Spleen (tissue), 11 donors: ENCODE results near the gene BDNF. TPM values are rescaled to one million over a fixed set of nuclear protein-coding genes. Genes with fewer than 3 reads are reported as not detected.
"Not testable (repeated sequence)": the region's sequence is repeated elsewhere in the genome, so short reads cannot be mapped to it uniquely, and the experiment has no call there.

Experiments used
- DNase-seq: peaks from one replicate; pipeline ENCODE4 v3.0.0-alpha.2; 2020
- H3K27ac ChIP-seq, 8 donors: fragments of 200-600 bp; sonication (generic) in 7 of 8; 1 replicate in 4 of 8; 2 replicates in 4 of 8; pipeline versions ENCODE4 v1.5.0 to v1.8.0; 2016 to 2021; ENCODE audit warnings: inconsistent platforms in 4 of 8, mild to moderate bottlenecking in 4 of 8, moderate library complexity in 1 of 8
- H3K27me3 ChIP-seq, 7 donors: fragments of 200-600 bp; sonication (generic) in 6 of 7; replicated peaks in 1 of 7; 1 replicate in 4 of 7; 2 replicates in 3 of 7; pipeline versions ENCODE4 v1.5.0 to v1.8.0; 2016 to 2021; ENCODE audit warnings: inconsistent platforms in 3 of 7, mild to moderate bottlenecking in 1 of 7
- H3K36me3 ChIP-seq, 6 donors: fragments of 200-600 bp; sonication (generic) in 5 of 6; 1 replicate in 4 of 6; 2 replicates in 2 of 6; pipeline versions ENCODE4 v1.5.0 to v1.8.0; 2016 to 2021; ENCODE audit warnings: inconsistent platforms in 2 of 6
- H3K4me1 ChIP-seq, 6 donors: fragments of 200-600 bp; sonication (generic) in 5 of 6; 1 replicate in 3 of 6; 2 replicates in 3 of 6; pipeline versions ENCODE4 v1.5.0 to v1.8.0; 2016 to 2021; ENCODE audit warnings: inconsistent platforms in 3 of 6
- H3K4me3 ChIP-seq, 8 donors: fragments of 200-600 bp; sonication (generic) in 7 of 8; 1 replicate in 4 of 8; 2 replicates in 4 of 8; pipeline versions ENCODE4 v1.5.0 to v1.8.0; 2016 to 2021; ENCODE audit warnings: inconsistent platforms in 4 of 8, mild to moderate bottlenecking in 4 of 8, moderate library complexity in 2 of 8
- H3K9me3 ChIP-seq, 8 donors: fragments of 200-600 bp; sonication (generic) in 7 of 8; 1 replicate in 4 of 8; 2 replicates in 4 of 8; pipeline versions ENCODE4 v1.5.0 to v1.8.0; 2016 to 2021; ENCODE audit warnings: inconsistent platforms in 4 of 8
- CTCF ChIP-seq, 11 experiments: fragments of 200-600 bp in 7 of 11; fragments of 450-650 bp in 4 of 11; sonication (generic) in 4 of 11; IDR thresholded peaks in 8 of 11; conservative IDR thresholded peaks in 3 of 11; 1 replicate in 7 of 11; 2 replicates in 4 of 11; pipeline versions ENCODE4 v1.4.0 to v1.8.0; 2016 to 2021; ENCODE audit warnings: antibody characterized with exemption in 11 of 11, inconsistent platforms in 4 of 11, mild to moderate bottlenecking in 1 of 11
- POLR2A ChIP-seq, 3 donors: fragments of 450-650 bp; IDR thresholded peaks; one replicate each; pipeline ENCODE4 v1.5.1; 2017; ENCODE audit warnings: antibody characterized with exemption in 3 of 3, mild to moderate bottlenecking in 1 of 3
- POLR2AphosphoS5 ChIP-seq, 3 donors: sonication (generic); formaldehyde crosslinking; IDR thresholded peaks; one replicate each; pipeline ENCODE4 v1.5.1; 2017; ENCODE audit warnings: antibody characterized with exemption in 3 of 3
- WGBS, 5 donors: extraction: QIAGEN DNeasy Blood & Tissue Kit in 3 of 5; methylation state at CpG; one replicate each; pipeline versions ENCODE4 v1.1.5 to v1.1.7; 2013 to 2018; 5-methylcytosine and 5-hydroxymethylcytosine counted together
- intact Hi-C: fragments of 100-400 bp; cut with DNase I; formaldehyde crosslinking; loops from one replicate; pipeline ENCODE4 v1.15.0; 2023; ENCODE audit warnings: low total_unique reads
- polyA plus RNA-seq, 3 donors: library from polyadenylated mRNA; stranded (reverse); fragments of 200-250 nt; gene quantifications; one replicate each; pipeline ENCODE4 v1.2.1, GENCODE V29; 2013
- total RNA-seq, 7 donors: library from RNA; depleted of rRNA in 3 of 7; stranded (reverse); fragments of >200 nt in 3 of 7; fragmentation: NEBNext Ultra II Directional in 4 of 7; extraction: Animal tissue kit (Norgen Biotek cat#: 25700) in 4 of 7; gene quantifications; one replicate each; pipeline versions ENCODE4 v1.1.0 to v1.2.1, GENCODE V29; 2016 to 2021
- donor health status: healthy with polysubstance abuse.
- donor health status: DM: no; HTN: no; CAD: no; lungs with moderate emphysema.
- donor health status: DM: no; HTN: no; CAD: no.
- donor health status: Bipolar disorder and iron deficiency.
- donor health status: healthy.
- donor health status: DM: no; HTN: no; CAD: no.
- donor health status: DM: yes; HTN: yes; CAD: no.

BDNF gene
- total and polyA plus RNA-seq, 10 donors: 0.02 to 0.29 (median 0.08) TPM; not detected in 2

GRCh38 chr11:27635567-27636037, 64.7 kb downstream of the BDNF start:
- no peak for TF ChIP-seq CTCF (IDR thresholded peaks at IDR 0.05 in 8 of 11, conservative IDR thresholded peaks at IDR 0.05 in 3 of 11)
- no peak for TF ChIP-seq POLR2AphosphoS5 (IDR thresholded peaks at IDR 0.05)
- no peak for TF ChIP-seq POLR2A (IDR thresholded peaks at IDR 0.05)
- H3K4me3 ChIP-seq: no peak overlapping the region
- H3K4me1 ChIP-seq: no peaks in the 10 kb centered on the region
- H3K27ac ChIP-seq: no peak overlapping the region
- no peak for DNase-seq
- intact Hi-C loops: no loop called here
- no peaks in the 10 kb centered on the region for H3K27me3 ChIP-seq
- peaks cover 0 to 16% (median 8%) of the 10 kb centered on the region in 8 donors for H3K9me3 ChIP-seq
- no peaks in the 10 kb centered on the region for H3K36me3 ChIP-seq
- 69 to 94% (median 78%) methylated on average over 1 of the region's 1 CpG for WGBS, 5 donors

GRCh38 chr11:27634776-27635175, 65.5 kb downstream of the BDNF start:
- H3K9me3 ChIP-seq: peaks cover 0 to 16% (median 8%) of the 10 kb centered on the region in 8 donors
- H3K27me3 ChIP-seq, intact Hi-C loops, H3K4me1 ChIP-seq, H3K4me3 ChIP-seq, DNase-seq, H3K27ac ChIP-seq, H3K36me3 ChIP-seq: not testable (repeated sequence)
- WGBS, 5 donors: 65 to 94% (median 83%) methylated on average over 2 of the region's 2 CpGs

- H3K27ac ChIP-seq, DNase-seq, H3K4me3 ChIP-seq, H3K36me3 ChIP-seq, intact Hi-C loops, H3K27me3 ChIP-seq, H3K4me1 ChIP-seq: not testable (repeated sequence)
- 83 to 93% (median 89%) methylated on average over 10 of the region's 10 CpGs for WGBS, 5 donors
- H3K9me3 ChIP-seq: peaks cover 0 to 16% (median 8%) of the 10 kb centered on the region in 8 donors
Observed at GRCh38 chr11:27634282-27634681, 66.0 kb downstream of the BDNF start.

GRCh38 chr11:27629023-27629422, 71.2 kb downstream of the BDNF start:
- not testable (repeated sequence) for H3K4me3 ChIP-seq

GRCh38 chr11:27627979-27628378, 72.3 kb downstream of the BDNF start:
- Histone ChIP-seq H3K27me3 (no peaks in the 10 kb centered on the region), H3K9me3 (no peaks in the 10 kb centered on the region), H3K27ac (no peak overlapping the region), H3K4me1 (no peaks in the 10 kb centered on the region), H3K36me3 (no peaks in the 10 kb centered on the region), H3K4me3 (no peak overlapping the region)
- DNase-seq: no peak
- 64 to 89% (median 86%) methylated on average over 1 of the region's 1 CpG for WGBS, 5 donors
- TF ChIP-seq CTCF (IDR thresholded peaks at IDR 0.05 in 8 of 11, conservative IDR thresholded peaks at IDR 0.05 in 3 of 11): no peak
- TF ChIP-seq POLR2A (IDR thresholded peaks at IDR 0.05): no peak
- no peak for TF ChIP-seq POLR2AphosphoS5 (IDR thresholded peaks at IDR 0.05)
- intact Hi-C loops: no loop called here

More at GRCh38 chr11:27629023-27629422, 71.2 kb downstream of the BDNF start:
- H3K27me3 ChIP-seq, H3K27ac ChIP-seq, H3K9me3 ChIP-seq, H3K4me1 ChIP-seq, DNase-seq, H3K36me3 ChIP-seq, intact Hi-C loops: not testable (repeated sequence)
- WGBS, 5 donors: 82 to 94% (median 89%) methylated on average over 4 to 5 of the region's 5 CpGs
